Lung (tissue), 12 donors: ENCODE data around the gene COX6B2. TPM values are rescaled to one million over a fixed set of nuclear protein-coding genes. Genes with fewer than 3 reads are reported as not detected.
A peak's percentile ranks its signal among the peaks of the same experiment; 100 is the strongest.

Experiments used
- ATAC-seq: fragments of 200-7000 bp; cut with Tn5 transposase; one replicate; pipeline ENCODE4 v1.9.1; 2020; ENCODE audit warnings: moderate number of reproducible peaks; ENCODE audit not compliant: insufficient read depth, low FRiP score
- DNase-seq, 3 donors: peaks; one replicate each; pipeline ENCODE4 v3.0.0-alpha.2; 2013 to 2017
- H3K27ac ChIP-seq, 2 donors: one replicate each; pipeline ENCODE4 v1.5.1; 2013; ENCODE audit warnings: mild to moderate bottlenecking in 2 of 2, moderate library complexity in 2 of 2, control low read depth in 1 of 2, inconsistent platforms in 1 of 2, low read depth in 1 of 2, low read length in 1 of 2
- H3K27me3 ChIP-seq, 3 donors: one replicate each; pipeline ENCODE4 v1.5.1; 2013; ENCODE audit warnings: low read length in 2 of 3; ENCODE audit not compliant: control insufficient read depth in 3 of 3, insufficient read depth in 3 of 3
- H3K36me3 ChIP-seq, 4 donors: one replicate each; pipeline ENCODE4 v1.5.1; 2013; ENCODE audit warnings: low read length in 4 of 4, mild to moderate bottlenecking in 1 of 4, moderate library complexity in 1 of 4; ENCODE audit not compliant: control insufficient read depth in 4 of 4, insufficient read depth in 4 of 4
- H3K4me1 ChIP-seq, 5 donors: one replicate each; pipeline ENCODE4 v1.5.1; 2013; ENCODE audit warnings: low read length in 5 of 5, mild to moderate bottlenecking in 2 of 5, moderate library complexity in 1 of 5; ENCODE audit not compliant: control insufficient read depth in 5 of 5, insufficient read depth in 5 of 5
- H3K4me3 ChIP-seq: one replicate; pipeline ENCODE4 v1.5.1; 2013; ENCODE audit warnings: mild to moderate bottlenecking, control low read depth, moderate library complexity
- H3K9ac ChIP-seq, 2 donors: one replicate each; pipeline ENCODE4 v1.5.1; 2013; ENCODE audit warnings: low read length in 2 of 2, control low read depth in 1 of 2; ENCODE audit not compliant: insufficient read depth in 1 of 2
- H3K9me3 ChIP-seq, 4 donors: one replicate each; pipeline ENCODE4 v1.5.1; 2013; ENCODE audit warnings: low read length in 3 of 4, mild to moderate bottlenecking in 1 of 4, moderate library complexity in 1 of 4; ENCODE audit not compliant: control insufficient read depth in 4 of 4, insufficient read depth in 3 of 4
- WGBS, 2 donors: extraction: QIAGEN DNeasy Blood & Tissue Kit; methylation state at CpG; one replicate each; pipeline ENCODE4 v1.1.7; 2013; 5-methylcytosine and 5-hydroxymethylcytosine counted together
- polyA plus RNA-seq, 2 donors: library from polyadenylated mRNA; stranded (reverse); fragments of 200-250 nt; gene quantifications; one replicate each; pipeline ENCODE4 v1.2.1, GENCODE V29; 2013
- total RNA-seq, 2 donors: library from RNA; depleted of rRNA in 1 of 2; stranded (reverse); fragments of >200 nt in 1 of 2; gene quantifications; one replicate each; pipeline ENCODE4 v1.2.1, GENCODE V29; 2014 to 2021
- TF ChIP-seq, protein P1 (sequence below): IDR thresholded peaks from 2 replicates; pipeline ENCODE4 v1.5.1; 2012; ENCODE audit warnings: mild to moderate bottlenecking; ENCODE audit errors: control extremely low read depth, extremely low read depth
- donor health status: control.
- donor health status: control.
- donor health status: Bipolar disorder and iron deficiency.
- donor health status: healthy.
- donor health status: DM: yes; HTN: yes; CAD: no.

Gene COX6B2
- total and polyA plus RNA-seq, 4 donors, result 0.16 to 1.4 (median 0.50) TPM; not detected in 1

DNA sequence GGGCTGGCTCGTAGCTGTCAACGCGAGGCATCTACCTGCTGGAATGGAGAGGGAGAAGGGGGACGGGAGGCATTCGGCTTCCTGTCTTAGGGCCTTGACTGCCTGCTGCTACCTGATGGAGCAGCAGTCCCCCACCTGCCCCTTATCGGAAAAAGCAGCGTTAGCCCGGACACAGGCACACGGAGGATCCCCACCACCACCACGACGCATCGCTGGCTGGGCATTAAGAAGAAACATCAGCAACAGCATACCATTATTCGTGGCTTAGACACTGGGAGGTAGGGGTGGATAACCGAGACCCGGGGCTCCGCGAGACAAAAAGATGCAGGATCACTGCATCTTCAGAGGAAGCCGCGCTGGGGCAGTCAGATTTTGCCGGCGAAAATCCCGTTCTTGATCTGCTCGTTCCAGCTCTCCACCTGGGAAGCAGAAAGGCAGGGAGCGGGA, 1.1 kb downstream of the COX6B2 start:
- Histone ChIP-seq H3K36me3 (no peaks in the 10 kb centered on the region), H3K27ac (no peak overlapping the region), H3K9me3 (peaks cover 0 to 3% (median 0%) of the 10 kb centered on the region in 4 donors), H3K27me3 (peaks cover 0 to 45% (median 26%) of the 10 kb centered on the region in 3 donors), H3K4me3 (no peak overlapping the region), H3K4me1 (peaks cover 0 to 11% (median 3%) of the 10 kb centered on the region in 5 donors), H3K9ac (peak overlapping the region in 1 of 2 donors; percentile 5)
- 3% methylated on average over 22 to 24 of the region's 24 CpGs for WGBS, 2 donors
- no peak for ATAC-seq
- DNase-seq, result no peak
- TF ChIP-seq, protein P1, sequence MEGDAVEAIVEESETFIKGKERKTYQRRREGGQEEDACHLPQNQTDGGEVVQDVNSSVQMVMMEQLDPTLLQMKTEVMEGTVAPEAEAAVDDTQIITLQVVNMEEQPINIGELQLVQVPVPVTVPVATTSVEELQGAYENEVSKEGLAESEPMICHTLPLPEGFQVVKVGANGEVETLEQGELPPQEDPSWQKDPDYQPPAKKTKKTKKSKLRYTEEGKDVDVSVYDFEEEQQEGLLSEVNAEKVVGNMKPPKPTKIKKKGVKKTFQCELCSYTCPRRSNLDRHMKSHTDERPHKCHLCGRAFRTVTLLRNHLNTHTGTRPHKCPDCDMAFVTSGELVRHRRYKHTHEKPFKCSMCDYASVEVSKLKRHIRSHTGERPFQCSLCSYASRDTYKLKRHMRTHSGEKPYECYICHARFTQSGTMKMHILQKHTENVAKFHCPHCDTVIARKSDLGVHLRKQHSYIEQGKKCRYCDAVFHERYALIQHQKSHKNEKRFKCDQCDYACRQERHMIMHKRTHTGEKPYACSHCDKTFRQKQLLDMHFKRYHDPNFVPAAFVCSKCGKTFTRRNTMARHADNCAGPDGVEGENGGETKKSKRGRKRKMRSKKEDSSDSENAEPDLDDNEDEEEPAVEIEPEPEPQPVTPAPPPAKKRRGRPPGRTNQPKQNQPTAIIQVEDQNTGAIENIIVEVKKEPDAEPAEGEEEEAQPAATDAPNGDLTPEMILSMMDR, result no peak

DNA sequence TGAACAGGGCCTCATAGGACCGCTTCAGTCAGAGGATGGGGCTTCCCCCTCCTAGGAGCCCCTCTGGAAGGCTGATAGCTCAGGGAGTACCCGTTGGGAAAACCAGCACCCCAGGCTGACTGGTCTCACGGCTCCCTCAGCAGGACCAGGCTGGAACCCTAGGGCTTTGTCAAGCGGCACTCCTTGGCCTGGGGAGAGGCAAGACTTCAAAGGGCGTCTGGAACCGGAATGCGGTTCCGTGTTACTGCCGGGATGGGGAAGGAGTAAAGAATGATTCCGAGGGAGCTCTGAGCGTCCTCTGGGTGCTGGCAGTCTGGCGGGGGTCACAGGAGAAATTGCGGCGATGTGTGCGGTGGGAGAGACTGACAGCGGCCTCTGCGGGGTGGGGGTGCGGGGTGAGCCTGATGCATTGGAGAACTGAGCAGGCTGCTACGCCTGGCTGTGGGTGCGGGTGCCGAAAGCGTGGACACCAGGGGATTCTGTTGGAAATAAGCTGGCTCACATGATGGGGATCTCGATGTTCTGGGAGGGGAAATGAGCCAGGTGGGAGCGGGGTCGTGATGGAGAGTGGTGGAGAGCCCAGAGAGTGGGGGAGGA, 1.9 kb downstream of the COX6B2 start:
- no peak overlapping the region for H3K27ac ChIP-seq
- TF ChIP-seq, protein P1, result no peak
- DNase-seq, result no peak
- peaks cover 0 to 3% (median 0%) of the 10 kb centered on the region in 4 donors for H3K9me3 ChIP-seq
- no peak for ATAC-seq
- WGBS, 2 donors, result 55 to 69% methylated on average over 25 of the region's 25 CpGs
- H3K9ac ChIP-seq, result no peak overlapping the region
- H3K4me3 ChIP-seq, result no peak overlapping the region
- peaks cover 0 to 45% (median 26%) of the 10 kb centered on the region in 3 donors for H3K27me3 ChIP-seq
- no peaks in the 10 kb centered on the region for H3K36me3 ChIP-seq
- peaks cover 0 to 18% (median 3%) of the 10 kb centered on the region in 5 donors for H3K4me1 ChIP-seq

DNA sequence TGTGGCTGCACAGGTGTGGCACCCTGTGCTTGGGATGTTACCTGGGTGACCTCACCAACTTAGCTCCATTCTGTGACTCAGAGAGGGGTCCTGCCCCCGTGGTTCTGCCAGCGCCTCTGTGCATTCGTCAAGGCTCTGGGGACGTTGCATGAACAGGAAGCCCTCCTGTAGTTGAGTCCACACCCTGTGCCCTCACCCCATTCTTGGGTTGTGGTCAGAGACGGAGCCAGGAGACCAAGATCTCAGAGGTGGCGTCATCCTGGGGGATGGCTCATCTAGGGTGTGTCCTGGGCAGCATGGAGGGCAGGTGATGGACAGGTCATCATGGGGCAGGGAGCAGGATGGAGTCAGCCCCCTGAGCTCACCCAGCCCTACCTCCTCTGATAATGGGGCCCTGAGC, 2.5 kb downstream of the COX6B2 start:
- WGBS, 2 donors, result 42 to 54% methylated on average over 6 of the region's 6 CpGs
- Histone ChIP-seq H3K27ac (no peak overlapping the region), H3K36me3 (peaks cover 0 to 3% (median 0%) of the 10 kb centered on the region in 4 donors), H3K27me3 (peaks cover 0 to 45% (median 26%) of the 10 kb centered on the region in 3 donors), H3K4me1 (peaks cover 0 to 18% (median 3%) of the 10 kb centered on the region in 5 donors), H3K4me3 (no peak overlapping the region), H3K9ac (no peak overlapping the region), H3K9me3 (peaks cover 0 to 3% (median 0%) of the 10 kb centered on the region in 4 donors)
- no peak for ATAC-seq
- TF ChIP-seq, protein P1, result no peak
- DNase-seq, result no peak
